Measurements from ENCODE around the gene EPHA2.
"Not testable (repeated sequence)": the region's sequence is repeated elsewhere in the genome, so short reads cannot be mapped to it uniquely, and the experiment has no call there.

EPHA2 gene

GRCh38 chr1:16119504-16119903, 36.4 kb downstream of the EPHA2 start:
- no peak for DNase-seq (ENCODE audit: low read depth in 3 of 3)

DNA sequence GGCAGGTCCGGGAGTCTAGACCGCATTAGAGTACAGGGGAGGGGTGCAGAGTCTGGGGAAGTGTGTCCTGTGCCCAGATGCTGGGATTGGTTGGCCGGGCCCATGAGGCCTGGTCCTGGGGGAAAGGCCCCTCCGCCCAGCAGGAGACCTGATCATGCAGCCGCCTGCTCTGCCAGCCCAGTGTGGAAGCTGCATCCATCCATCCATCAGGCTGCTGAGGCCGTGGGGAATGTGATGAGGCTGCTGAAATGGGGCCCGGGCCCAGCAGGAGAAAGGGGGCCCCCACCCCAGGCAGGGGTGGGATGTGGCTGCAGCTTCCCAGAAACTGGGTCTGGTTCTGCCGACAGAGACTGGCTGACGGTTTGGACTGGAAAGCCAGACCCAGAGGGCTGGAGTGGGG, 37.2 kb downstream of the EPHA2 start:
- DNase-seq (ENCODE audit: low read depth in 3 of 3): no peak

- no peak for DNase-seq (ENCODE audit: low read depth in 3 of 3)
Observed at GRCh38 chr1:16117936-16118335, 37.9 kb downstream of the EPHA2 start.

DNA sequence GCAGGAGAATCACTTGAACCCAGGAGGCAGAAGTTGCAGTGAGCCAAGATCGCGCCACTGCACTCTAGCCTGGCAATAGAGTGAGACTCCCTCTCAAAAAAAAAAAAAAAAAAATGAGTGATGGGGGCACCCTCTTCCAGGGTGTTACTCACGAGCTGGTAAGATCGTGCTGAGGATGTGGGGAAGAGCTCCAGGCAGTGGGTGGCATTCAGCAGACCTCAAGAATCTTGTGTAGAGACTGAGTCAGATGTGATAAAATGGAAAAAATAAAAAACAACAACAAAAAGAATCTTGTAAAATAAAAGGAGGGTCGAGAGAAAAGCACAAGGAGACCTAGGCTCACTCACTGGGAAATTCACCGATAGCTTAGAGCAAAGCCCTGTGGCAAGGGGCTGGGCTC, 38.5 kb downstream of the EPHA2 start:
- DNase-seq (ENCODE audit: low read depth in 3 of 3): no peak

DNA sequence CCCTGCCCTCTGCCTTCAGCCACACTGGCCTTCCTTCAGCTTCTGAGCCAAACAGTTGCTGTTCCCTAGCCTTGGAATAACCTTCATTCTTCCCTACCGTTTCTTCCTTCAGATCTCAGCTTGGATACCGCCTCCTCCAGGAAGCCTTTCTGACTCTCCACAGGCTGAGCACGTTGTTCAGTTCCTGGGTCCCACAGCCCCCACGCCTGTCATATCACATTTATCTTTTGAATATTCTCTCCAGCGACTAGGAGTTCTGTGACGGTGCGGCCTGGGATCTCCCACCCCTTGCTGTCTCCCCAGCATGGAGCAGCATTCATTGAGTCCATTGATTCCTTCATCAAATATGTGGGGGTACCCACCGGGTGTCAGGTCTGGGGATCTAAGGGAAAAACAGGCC, 39.2 kb downstream of the EPHA2 start:
- DNase-seq (ENCODE audit: low read depth in 3 of 3): no peak

DNA sequence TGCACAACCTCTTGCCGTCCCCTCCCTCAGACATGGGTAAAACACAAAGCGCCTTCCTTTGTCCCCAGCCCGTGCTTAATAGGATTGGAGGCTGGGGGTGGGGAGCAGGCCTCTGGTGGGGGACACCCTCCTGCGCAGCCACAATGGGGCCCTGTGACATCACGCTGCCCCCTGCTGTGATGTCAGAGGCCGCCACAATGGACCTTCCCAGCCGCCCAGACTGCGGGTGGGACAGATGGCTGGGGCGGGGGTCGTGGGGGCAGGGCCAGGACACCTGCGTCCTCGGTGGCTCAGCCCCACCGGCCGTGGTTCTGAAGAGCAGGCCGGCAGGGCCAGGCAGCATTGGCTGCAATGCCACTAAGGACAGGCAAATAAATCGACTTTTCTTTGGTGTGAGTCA, 39.9 kb downstream of the EPHA2 start:
- no peak for DNase-seq (ENCODE audit: low read depth in 3 of 3)

GRCh38 chr1:16115468-16115983, 40.3 kb downstream of the EPHA2 start:
- DNase-seq (ENCODE audit: low read depth in 3 of 3): no peak

DNA sequence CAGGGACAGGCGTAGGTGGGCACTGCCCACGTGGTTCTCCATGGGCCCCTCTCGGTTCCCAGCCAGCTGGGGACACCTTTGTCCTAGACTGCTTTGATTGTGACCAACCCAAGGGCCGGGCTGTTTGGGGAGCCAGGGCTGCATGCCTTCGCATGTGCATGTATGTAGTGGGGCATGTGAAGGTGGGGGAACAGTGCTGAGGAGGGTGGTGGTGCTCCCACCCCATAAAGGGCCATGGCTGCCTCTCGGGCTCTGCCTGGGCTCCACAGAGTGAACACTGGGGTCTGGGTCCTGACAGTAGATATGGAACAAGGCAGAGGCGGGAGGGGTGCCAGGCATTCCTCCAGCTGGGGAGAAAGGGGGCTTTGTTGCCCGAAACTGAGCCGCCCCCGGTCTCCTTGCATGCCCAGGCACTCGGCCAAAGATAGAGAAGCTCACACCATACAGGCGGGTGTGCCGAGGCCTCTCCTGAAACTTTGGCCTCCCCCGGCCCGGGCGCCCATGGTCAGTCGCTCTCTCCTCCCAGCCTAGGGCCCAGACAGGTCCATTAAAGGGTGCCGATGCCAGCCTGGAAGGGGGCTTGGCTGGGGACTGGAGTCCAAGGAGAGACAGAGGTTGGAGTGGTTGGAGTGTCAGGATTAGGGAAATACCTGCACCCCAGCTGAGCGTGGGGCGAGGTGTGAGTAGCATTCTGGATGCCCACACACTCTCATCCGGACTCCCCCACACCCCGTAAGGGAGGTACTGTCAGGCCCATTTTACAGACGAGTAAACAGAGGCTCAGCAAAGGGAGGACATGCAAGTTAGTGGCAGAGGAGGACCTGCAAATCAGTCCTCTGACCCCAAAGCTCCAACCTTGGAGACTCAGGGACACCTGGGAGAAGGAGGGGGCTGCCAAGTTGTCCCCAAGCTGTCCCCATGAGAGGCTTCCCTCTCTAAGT, 41.1 kb downstream of the EPHA2 start:
- DNase-seq (ENCODE audit: low read depth in 3 of 3): no peak

GRCh38 chr1:16112596-16113555, 43.0 kb downstream of the EPHA2 start:
- DNase-seq (ENCODE audit: low read depth in 3 of 3): no peak

- no peak for DNase-seq (ENCODE audit: low read depth in 3 of 3)
Observed at GRCh38 chr1:16111771-16112595, 43.9 kb downstream of the EPHA2 start.

- DNase-seq (ENCODE audit: low read depth in 3 of 3): no peak
Observed at GRCh38 chr1:16110884-16111283, 45.0 kb downstream of the EPHA2 start.

GRCh38 chr1:16110456-16110855, 45.4 kb downstream of the EPHA2 start:
- DNase-seq (ENCODE audit: low read depth in 3 of 3): no peak

DNA sequence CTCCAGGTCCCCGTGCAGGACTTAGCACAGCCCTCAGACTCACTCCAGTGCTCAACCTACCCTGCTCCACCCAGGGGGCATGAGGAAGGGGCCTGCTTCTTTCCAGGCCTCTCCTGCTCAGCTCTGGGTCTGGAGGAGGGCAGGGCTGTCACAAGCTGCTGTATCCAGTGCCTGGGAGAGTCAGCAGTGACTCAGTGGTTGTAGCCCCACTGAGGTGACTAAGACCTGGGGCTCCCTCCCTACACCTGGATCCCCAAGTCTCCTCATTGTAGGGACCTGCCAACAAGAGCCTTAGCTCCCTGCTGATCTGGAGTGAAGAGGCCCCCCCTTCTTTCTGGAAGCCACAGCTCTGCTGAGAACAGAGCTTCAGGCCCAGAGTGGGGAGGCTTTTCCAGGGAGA, 46.3 kb downstream of the EPHA2 start:
- no peak for DNase-seq (ENCODE audit: low read depth in 3 of 3)

GRCh38 chr1:16107039-16107438, 48.8 kb downstream of the EPHA2 start:
- DNase-seq (ENCODE audit: low read depth in 3 of 3): not testable (repeated sequence)

GRCh38 chr1:16101623-16102022, 54.2 kb downstream of the EPHA2 start:
- no peak for DNase-seq (ENCODE audit: low read depth in 3 of 3)

GRCh38 chr1:16099412-16099811, 56.5 kb downstream of the EPHA2 start:
- DNase-seq (ENCODE audit: low read depth in 3 of 3): no peak

- no peak for DNase-seq (ENCODE audit: low read depth in 3 of 3)
Observed at GRCh38 chr1:16095447-16095846, 60.4 kb downstream of the EPHA2 start.

DNA sequence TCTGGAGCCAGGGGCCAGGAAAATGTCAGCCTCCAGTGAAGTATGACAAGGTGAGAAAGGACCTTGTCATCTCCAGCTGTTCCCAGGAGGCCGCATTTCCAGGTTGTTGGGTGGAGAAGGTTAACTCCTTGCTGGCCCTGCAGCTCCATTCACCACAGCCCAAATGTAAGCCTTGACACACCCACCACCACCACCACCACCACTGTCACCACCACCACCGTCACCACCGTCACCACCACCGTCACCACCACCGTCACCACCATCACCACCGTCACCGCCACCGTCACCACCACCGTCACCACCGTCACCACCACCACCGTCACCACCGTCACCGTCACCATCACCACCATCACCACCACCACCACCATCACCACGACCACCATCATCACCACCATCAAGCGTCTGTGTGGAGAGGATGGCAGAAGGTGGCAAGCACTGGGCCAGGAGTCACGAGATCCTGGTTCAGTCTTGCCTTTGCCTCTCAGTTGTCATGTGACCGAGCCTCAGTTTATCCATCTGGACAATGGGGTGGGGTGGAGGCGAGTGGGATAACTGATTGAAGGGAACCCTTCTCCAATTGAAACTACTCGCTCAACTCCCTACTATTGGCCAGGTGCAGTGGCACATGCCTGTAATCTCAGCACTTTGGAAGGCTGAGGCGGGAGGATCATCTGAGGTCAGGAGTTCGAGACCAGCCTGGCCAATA, 61.3 kb downstream of the EPHA2 start:
- no peak for DNase-seq (ENCODE audit: low read depth in 3 of 3)

DNA sequence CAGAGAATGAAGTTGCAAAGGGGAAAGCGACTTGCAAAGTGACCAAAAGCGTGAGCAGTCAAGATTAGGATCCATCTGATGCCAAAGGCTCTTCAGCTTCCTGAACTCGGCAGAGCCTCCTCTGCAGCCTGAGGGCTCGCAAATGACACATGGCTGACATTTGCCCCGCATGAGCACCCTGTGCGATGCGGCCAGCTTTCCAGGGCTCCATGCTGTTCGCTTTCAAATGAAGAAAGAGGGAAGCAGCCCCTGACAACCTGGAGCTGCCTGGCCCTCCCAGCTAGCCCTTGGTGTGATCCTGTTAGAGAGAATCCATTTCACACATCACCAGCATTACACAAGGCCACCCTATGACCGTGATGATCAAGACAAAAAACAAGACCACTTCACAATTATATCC, 62.3 kb downstream of the EPHA2 start:
- DNase-seq (ENCODE audit: low read depth in 3 of 3): no peak

- DNase-seq (ENCODE audit: low read depth in 3 of 3): no peak
Observed at GRCh38 chr1:16092923-16093511, 62.9 kb downstream of the EPHA2 start.

Data from stimulated activated CD4-positive, alpha-beta T cell treated with anti-CD3 and anti-CD28 coated beads, TNF-alpha, amount 100 ng/mL, for 4 hours (primary cell).